GM12872 (cell line): ENCODE results near the gene ADGRF1.

ENCODE experiments used
- CTCF ChIP-seq: IDR thresholded peaks from 3 replicates; pipeline ENCODE4 v1.5.1; 2011; ENCODE audit warnings: low read depth, mild to moderate bottlenecking, low read length, moderate library complexity; ENCODE audit not compliant: insufficient read depth

The ADGRF1 gene

GRCh38 chr6:47071681-47072080 is 29.5 kb upstream of the ADGRF1 start:
- no peak for TF ChIP-seq CTCF

GRCh38 chr6:47070461-47070860 is 28.3 kb upstream of the ADGRF1 start:
- no peak for TF ChIP-seq CTCF

- no peak for TF ChIP-seq CTCF
Observed at GRCh38 chr6:47069156-47069555, 27.0 kb upstream of the ADGRF1 start.

GRCh38 chr6:47066418-47066817 is 24.3 kb upstream of the ADGRF1 start:
- no peak for TF ChIP-seq CTCF

- no peak for TF ChIP-seq CTCF
Observed at GRCh38 chr6:47064274-47064673, 22.1 kb upstream of the ADGRF1 start.

GRCh38 chr6:47062346-47062745 is 20.2 kb upstream of the ADGRF1 start:
- no peak for TF ChIP-seq CTCF

- no peak for TF ChIP-seq CTCF
Observed at GRCh38 chr6:47061309-47062300, 19.5 kb upstream of the ADGRF1 start.
